ENCODE results near the gene ACOX1.

ACOX1 gene

DNA sequence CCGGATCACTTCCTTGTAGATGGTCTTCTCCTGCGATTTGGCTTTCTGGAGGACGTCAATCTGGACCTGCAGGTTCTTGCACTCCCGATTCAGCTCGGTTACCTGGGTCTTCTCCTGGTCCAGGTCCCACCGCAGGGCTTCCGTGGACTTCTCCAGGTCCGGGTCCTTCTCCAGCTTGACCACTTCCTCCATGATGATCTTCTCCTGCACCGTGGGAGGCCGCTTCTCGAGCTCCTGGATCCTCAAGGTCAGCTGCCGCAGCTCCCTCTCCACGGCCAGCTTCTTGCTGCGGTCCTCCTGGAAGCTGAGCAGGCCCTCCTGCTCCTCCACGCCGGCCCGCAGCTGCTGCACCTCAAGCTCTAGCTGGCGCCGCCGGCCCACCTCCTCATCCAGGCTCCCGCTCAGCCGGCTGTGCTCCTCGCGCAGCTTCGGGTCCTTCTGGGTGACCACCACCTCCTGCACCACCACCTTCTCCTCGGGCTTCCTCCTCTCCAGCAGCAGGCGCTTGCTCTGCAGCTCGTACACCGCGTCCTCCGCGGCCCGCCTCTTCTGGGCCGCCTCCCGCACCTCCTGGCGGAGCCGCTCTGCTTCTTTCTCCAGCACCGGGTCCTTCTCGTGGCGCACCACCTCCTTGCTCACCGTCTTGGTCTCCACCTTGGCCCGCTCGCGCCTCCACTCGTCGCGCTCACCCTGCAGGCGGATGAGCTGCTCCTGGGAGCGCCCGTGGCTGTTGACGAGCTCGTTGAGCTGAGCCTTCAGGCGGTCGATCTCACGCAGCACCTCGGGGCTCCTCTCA lies 29.9 kb upstream of the ACOX1 start:
- TF ChIP-seq CTCF (conservative IDR thresholded peaks at IDR 0.05; ENCODE audit: low read length) = no peak
- no peak overlapping the region for H3K4me3 ChIP-seq (ENCODE audit: low read length)
- DNase-seq (ENCODE audit: low read depth) = no peak

- no peak for DNase-seq (ENCODE audit: low read depth)
- no peak overlapping the region for H3K4me3 ChIP-seq (ENCODE audit: low read length)
- no peak for TF ChIP-seq CTCF (conservative IDR thresholded peaks at IDR 0.05; ENCODE audit: low read length)
Observed at GRCh38 chr17:76008208-76008607, 29.2 kb upstream of the ACOX1 start.

DNA sequence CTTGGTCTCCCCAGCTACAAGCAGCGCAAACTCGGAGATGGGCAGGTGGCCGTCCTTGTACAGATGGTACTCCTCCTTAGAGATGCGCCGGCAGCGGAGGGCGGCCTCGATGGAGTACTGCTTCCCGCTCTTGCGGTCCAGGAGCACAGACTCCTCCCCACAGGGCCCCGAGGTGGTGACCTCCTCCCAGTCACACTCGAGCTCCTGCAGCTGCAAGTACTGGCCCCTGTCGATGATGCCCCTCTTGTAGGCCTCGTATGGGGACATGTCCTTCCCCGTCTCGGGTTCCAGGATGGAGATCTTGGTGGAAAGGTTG lies 28.8 kb upstream of the ACOX1 start:
- no peak for TF ChIP-seq CTCF (conservative IDR thresholded peaks at IDR 0.05; ENCODE audit: low read length)
- DNase-seq (ENCODE audit: low read depth) = no peak

GRCh38 chr17:76007131-76007849 lies 28.3 kb upstream of the ACOX1 start:
- no peak for DNase-seq (ENCODE audit: low read depth)
- TF ChIP-seq CTCF (conservative IDR thresholded peaks at IDR 0.05; ENCODE audit: low read length) = no peak
- no peak overlapping the region for H3K4me3 ChIP-seq (ENCODE audit: low read length)

More for the DNA sequence above, 28.8 kb upstream of the ACOX1 start:
- H3K4me3 ChIP-seq (ENCODE audit: low read length) = no peak overlapping the region

DNA sequence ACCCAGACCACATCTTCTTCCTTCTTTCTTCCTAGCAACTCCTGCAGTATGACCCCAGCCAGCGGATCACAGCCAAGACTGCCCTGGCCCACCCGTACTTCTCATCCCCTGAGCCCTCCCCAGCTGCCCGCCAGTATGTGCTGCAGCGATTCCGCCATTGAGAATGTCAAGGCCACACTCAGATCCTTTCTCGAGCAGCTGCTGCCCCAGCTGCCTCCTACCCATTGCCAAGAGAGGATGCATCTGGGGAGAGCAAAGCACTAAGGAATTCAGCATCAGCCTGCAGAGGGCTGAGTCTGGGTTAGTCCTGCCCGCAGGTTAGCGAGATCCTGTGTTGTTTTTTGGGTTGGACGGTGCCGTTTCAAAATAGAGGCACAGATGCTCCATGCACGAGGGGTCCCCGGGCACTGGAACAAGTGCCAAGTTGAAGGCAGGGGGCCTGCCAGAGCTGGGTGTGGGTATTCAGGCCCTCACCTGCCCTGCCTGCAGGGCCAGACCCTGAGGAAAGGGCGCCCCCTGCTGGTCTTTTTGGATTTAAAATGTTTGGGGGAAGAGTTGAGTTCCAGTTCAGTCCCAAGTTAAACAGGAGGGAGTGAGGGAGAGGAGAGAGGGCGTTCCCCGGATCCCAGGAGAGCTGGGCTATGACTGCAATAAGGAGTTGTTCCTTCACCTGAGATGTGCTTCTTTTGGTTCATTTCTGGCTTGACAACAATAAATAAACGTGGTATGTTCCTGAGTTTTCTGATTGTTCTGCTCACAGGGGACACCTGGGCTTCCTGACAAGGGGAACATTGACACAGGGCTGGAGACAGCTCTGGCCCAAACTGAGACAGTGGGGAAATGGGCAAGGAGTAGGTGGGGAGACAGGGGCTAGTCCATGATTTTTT lies 26.5 kb upstream of the ACOX1 start:
- no peak overlapping the region for H3K4me3 ChIP-seq (ENCODE audit: low read length)
- peak; percentile 69 for TF ChIP-seq CTCF (conservative IDR thresholded peaks at IDR 0.05; ENCODE audit: low read length)
- peak; percentile 55 for DNase-seq (ENCODE audit: low read depth)

DNA sequence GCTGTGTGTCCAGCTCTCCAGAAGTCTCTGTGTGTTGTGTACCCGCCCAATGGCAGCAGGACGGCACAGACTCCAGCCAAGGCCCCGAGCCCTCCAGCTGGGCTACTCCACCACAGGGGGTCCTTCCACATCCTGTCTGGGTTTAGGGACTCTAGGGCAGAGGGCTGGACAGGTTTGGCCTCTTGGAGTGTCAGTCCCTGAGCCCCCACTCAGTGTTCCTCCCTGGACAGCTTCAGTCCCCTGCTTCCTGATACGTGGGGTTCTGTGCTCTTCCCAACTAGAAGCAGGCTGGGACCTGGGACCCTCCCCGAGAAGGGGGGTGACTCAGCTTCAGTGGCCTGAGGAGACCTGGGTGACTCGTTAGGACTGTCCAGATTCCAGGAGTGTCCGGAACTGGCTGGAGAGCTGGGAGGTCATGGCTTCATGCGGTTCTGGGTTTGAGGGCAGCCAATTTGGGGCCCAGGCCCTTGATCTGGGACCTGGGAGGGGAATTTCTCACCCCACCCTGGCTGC lies 25.8 kb upstream of the ACOX1 start:
- H3K4me3 ChIP-seq (ENCODE audit: low read length) = no peak overlapping the region
- DNase-seq (ENCODE audit: low read depth) = no peak
- TF ChIP-seq CTCF (conservative IDR thresholded peaks at IDR 0.05; ENCODE audit: low read length) = no peak

Data from AG10803 (cell line).